Liver (tissue), 9 donors: ENCODE data around the gene DIP2C. TPM values are rescaled to one million over a fixed set of nuclear protein-coding genes. Genes with fewer than 3 reads are reported as not detected.

Source experiments
- DNase-seq: peaks from one replicate; pipeline ENCODE4 v3.0.0-alpha.2; 2017; ENCODE audit warnings: low spot score
- H3K27ac ChIP-seq, 2 donors: one replicate each; pipeline ENCODE4 v1.7.0; 2013; ENCODE audit warnings: inconsistent platforms in 2 of 2, low read length in 2 of 2, control low read depth in 1 of 2, low read depth in 1 of 2, mild to moderate bottlenecking in 1 of 2
- H3K27me3 ChIP-seq, 4 donors: one replicate each; pipeline versions ENCODE4 v1.6.1 to v1.7.0; 2013; ENCODE audit warnings: low read length in 3 of 4, inconsistent platforms in 1 of 4, mild to moderate bottlenecking in 1 of 4, moderate library complexity in 1 of 4; ENCODE audit not compliant: control insufficient read depth in 4 of 4, insufficient read depth in 4 of 4
- H3K36me3 ChIP-seq, 4 donors: one replicate each; pipeline versions ENCODE4 v1.6.1 to v1.7.0; 2013; ENCODE audit warnings: low read length in 3 of 4, mild to moderate bottlenecking in 3 of 4, low read depth in 1 of 4, moderate library complexity in 1 of 4; ENCODE audit not compliant: control insufficient read depth in 4 of 4, insufficient read depth in 3 of 4
- H3K4me1 ChIP-seq, 4 donors: one replicate each; pipeline versions ENCODE4 v1.6.1 to v1.7.0; 2013; ENCODE audit warnings: low read length in 3 of 4, mild to moderate bottlenecking in 3 of 4, moderate library complexity in 1 of 4; ENCODE audit not compliant: control insufficient read depth in 4 of 4, insufficient read depth in 4 of 4
- H3K4me3 ChIP-seq, 3 donors: one replicate each; pipeline versions ENCODE4 v1.6.1 to v1.7.0; 2013; ENCODE audit warnings: low read length in 3 of 3, control low read depth in 1 of 3, low read depth in 1 of 3, mild to moderate bottlenecking in 1 of 3
- H3K9ac ChIP-seq, 2 donors: one replicate each; pipeline ENCODE4 v1.7.0; 2013; ENCODE audit warnings: low read length in 2 of 2, mild to moderate bottlenecking in 2 of 2, moderate library complexity in 2 of 2, control low read depth in 1 of 2, low read depth in 1 of 2
- H3K9me3 ChIP-seq, 4 donors: one replicate each; pipeline versions ENCODE4 v1.6.1 to v1.7.0; 2013; ENCODE audit warnings: low read length in 3 of 4; ENCODE audit not compliant: control insufficient read depth in 4 of 4
- ATF3 ChIP-seq: IDR thresholded peaks from 2 replicates; pipeline ENCODE4 v1.6.1; 2016; ENCODE audit warnings: antibody characterized with exemption
- CTCF ChIP-seq: fragments of 150-350 bp; IDR thresholded peaks from 2 replicates; pipeline ENCODE4 v1.5.1; 2017; ENCODE audit warnings: improper control_type of control experiment, low read depth, low read length; ENCODE audit not compliant: missing input control
- EGR1 ChIP-seq, 2 donors: IDR thresholded peaks; 2 replicates each; pipeline ENCODE4 v1.6.1; 2016 to 2018; ENCODE audit warnings: antibody characterized with exemption in 2 of 2, low read depth in 2 of 2
- FOXA1 ChIP-seq: IDR thresholded peaks from 2 replicates; pipeline ENCODE4 v1.6.1; 2016; ENCODE audit warnings: antibody characterized with exemption
- FOXA2 ChIP-seq: IDR thresholded peaks from 2 replicates; pipeline ENCODE4 v1.6.1; 2016; ENCODE audit warnings: antibody characterized with exemption
- GABPA ChIP-seq, 2 donors: IDR thresholded peaks in 1 of 2; conservative IDR thresholded peaks in 1 of 2; 2 replicates each; pipeline ENCODE4 v1.6.1; 2016; ENCODE audit warnings: antibody characterized with exemption in 2 of 2, mild to moderate bottlenecking in 1 of 2, moderate library complexity in 1 of 2
- HNF4A ChIP-seq, 2 donors: conservative IDR thresholded peaks; 2 replicates each; pipeline ENCODE4 v1.6.1; 2016; ENCODE audit warnings: antibody characterized with exemption in 2 of 2, mild to moderate bottlenecking in 2 of 2
- HNF4G ChIP-seq: IDR thresholded peaks from 2 replicates; pipeline ENCODE4 v1.6.1; 2016; ENCODE audit warnings: antibody characterized with exemption
- JUND ChIP-seq, 2 donors: IDR thresholded peaks; 2 replicates each; pipeline ENCODE4 v1.6.1; 2016; ENCODE audit warnings: antibody characterized with exemption in 2 of 2
- NR2F2 ChIP-seq: IDR thresholded peaks from 2 replicates; pipeline ENCODE4 v1.6.1; 2016; ENCODE audit warnings: antibody characterized with exemption
- REST ChIP-seq: IDR thresholded peaks from 2 replicates; pipeline ENCODE4 v1.6.1; 2016; ENCODE audit warnings: antibody characterized with exemption, mild to moderate bottlenecking
- RXRA ChIP-seq, 2 donors: IDR thresholded peaks; 2 replicates each; pipeline ENCODE4 v1.6.1; 2017 to 2018; ENCODE audit warnings: antibody characterized with exemption in 2 of 2, mild to moderate bottlenecking in 1 of 2
- TAF1 ChIP-seq: conservative IDR thresholded peaks from 2 replicates; pipeline ENCODE4 v1.6.1; 2016; ENCODE audit warnings: antibody characterized with exemption, mild to moderate bottlenecking
- YY1 ChIP-seq: IDR thresholded peaks from 2 replicates; pipeline ENCODE4 v1.6.1; 2016; ENCODE audit warnings: antibody characterized with exemption, mild to moderate bottlenecking
- ZBTB33 ChIP-seq: IDR thresholded peaks from 2 replicates; pipeline ENCODE4 v1.6.1; 2016; ENCODE audit warnings: antibody characterized with exemption
- WGBS: extraction: QIAGEN DNeasy Blood & Tissue Kit; methylation state at CpG from one replicate; pipeline ENCODE4 v1.1.7; 2013; 5-methylcytosine and 5-hydroxymethylcytosine counted together
- polyA plus RNA-seq, 2 donors: library from polyadenylated mRNA; stranded (reverse) in 1 of 2; unstranded in 1 of 2; fragments of 200-250 nt in 1 of 2; fragments of >200 nt in 1 of 2; fragmentation: Nextera tagmentation in 1 of 2; extraction: Ambion mirVana in 1 of 2; gene quantifications; one replicate each; pipeline versions ENCODE4 v1.2.1 to v1.2.3, GENCODE V29; 2013 to 2015
- total RNA-seq, 2 donors: library from RNA; depleted of rRNA; stranded (reverse); fragments of >200 nt; gene quantifications; one replicate each; pipeline ENCODE4 v1.2.3, GENCODE V29; 2014
- donor health status: healthy.
- donor health status: healthy.
- donor health status: healthy.
- donor health status: healthy.
- donor health status: healthy.

DIP2C gene
- total and polyA plus RNA-seq, 4 donors, result 4.2 to 12.2 (median 5.7) TPM

GRCh38 chr10:615583-616152 is 73.8 kb downstream of the DIP2C start (continued):
- TF ChIP-seq CTCF, result no peak

- 90% methylated on average over 23 of the region's 23 CpGs for WGBS
- peaks cover 0 to 8% (median 6%) of the 10 kb centered on the region in 4 donors for H3K4me1 ChIP-seq
- H3K9me3 ChIP-seq, result no peaks in the 10 kb centered on the region
- no peak overlapping the region for H3K27ac ChIP-seq
- DNase-seq, result no peak
- no peaks in the 10 kb centered on the region for H3K36me3 ChIP-seq
- no peak overlapping the region for H3K4me3 ChIP-seq
- H3K27me3 ChIP-seq, result no peaks in the 10 kb centered on the region
- no peak for TF ChIP-seq CTCF
- no peak for TF ChIP-seq YY1
- no peak for TF ChIP-seq NR2F2
- no peak for TF ChIP-seq JUND (IDR thresholded peaks at IDR 0.05)
- H3K9ac ChIP-seq, result no peak overlapping the region
Measured at GRCh38 chr10:614790-615582, 74.5 kb downstream of the DIP2C start.

GRCh38 chr10:614139-614711 is 75.2 kb downstream of the DIP2C start:
- H3K27ac ChIP-seq, result no peak overlapping the region
- H3K36me3 ChIP-seq, result no peaks in the 10 kb centered on the region
- peaks cover 0 to 8% (median 5%) of the 10 kb centered on the region in 4 donors for H3K4me1 ChIP-seq
- H3K4me3 ChIP-seq, result no peak overlapping the region
- WGBS, result 89% methylated on average over 15 of the region's 15 CpGs
- no peak overlapping the region for H3K9ac ChIP-seq
- H3K27me3 ChIP-seq, result no peaks in the 10 kb centered on the region
- no peak for DNase-seq
- no peaks in the 10 kb centered on the region for H3K9me3 ChIP-seq
- TF ChIP-seq RXRA (IDR thresholded peaks at IDR 0.05) (no peak), HNF4A (conservative IDR thresholded peaks at IDR 0.05) (no peak), REST (no peak), EGR1 (IDR thresholded peaks at IDR 0.05; ENCODE audit: low read depth in 2 of 2) (no peak), ATF3 (no peak), FOXA2 (no peak), HNF4G (no peak), GABPA (IDR thresholded peaks at IDR 0.05 in 1 of 2, conservative IDR thresholded peaks at IDR 0.05 in 1 of 2) (no peak), YY1 (no peak), TAF1 (no peak), JUND (IDR thresholded peaks at IDR 0.05) (no peak), FOXA1 (no peak), ZBTB33 (no peak), NR2F2 (no peak)
